OCI-LY3 (cell line): ENCODE data around the gene KIAA1328.

Experiments
- CTCF ChIP-seq: fragments of 200-600, 300-600 bp; sonication (generic); IDR thresholded peaks from 2 replicates; pipeline ENCODE4 v1.5.1; 2014; ENCODE audit warnings: antibody characterized with exemption, low read length, low read depth
- EZH2phosphoT487 ChIP-seq: fragments of 200-600 bp; shearing (Covaris generic); IDR thresholded peaks from 2 replicates; pipeline ENCODE4 v1.6.1; 2018; ENCODE audit warnings: antibody characterized with exemption, mixed run types, low read depth

GRCh38 chr18:37199741-37200140, 370.8 kb downstream of the KIAA1328 start:
- TF ChIP-seq CTCF (no peak), EZH2phosphoT487 (no peak)
